ENCODE measurements around the gene CACNA1C.

Gene CACNA1C

GRCh38 chr12:2535583-2536204, 482.9 kb downstream of the CACNA1C start:
- FAIRE-seq: no peak

GRCh38 chr12:2536724-2537123, 483.9 kb downstream of the CACNA1C start:
- no peak for FAIRE-seq

- no peak for FAIRE-seq
These were observed 485.2 kb downstream of the CACNA1C start for GRCh38 chr12:2537868-2538541.

GRCh38 chr12:2539938-2540337, 487.2 kb downstream of the CACNA1C start:
- FAIRE-seq: no peak

GRCh38 chr12:2540535-2540941, 487.8 kb downstream of the CACNA1C start:
- FAIRE-seq: no peak

GRCh38 chr12:2541631-2542204, 488.9 kb downstream of the CACNA1C start:
- no peak for FAIRE-seq

GRCh38 chr12:2543801-2544200, 491.0 kb downstream of the CACNA1C start:
- no peak for FAIRE-seq

- FAIRE-seq: no peak
These were observed 491.4 kb downstream of the CACNA1C start for GRCh38 chr12:2544230-2544629.

GRCh38 chr12:2547273-2548044, 494.7 kb downstream of the CACNA1C start:
- no peak for FAIRE-seq

GRCh38 chr12:2548081-2548480, 495.3 kb downstream of the CACNA1C start:
- FAIRE-seq: no peak

- no peak for FAIRE-seq
These were observed 498.0 kb downstream of the CACNA1C start for GRCh38 chr12:2550561-2551411.

GRCh38 chr12:2551412-2551900, 498.7 kb downstream of the CACNA1C start:
- FAIRE-seq: no peak

- no peak for FAIRE-seq
These were observed 499.4 kb downstream of the CACNA1C start for GRCh38 chr12:2552000-2552756.

GRCh38 chr12:2553388-2554126, 500.8 kb downstream of the CACNA1C start:
- FAIRE-seq: no peak

- FAIRE-seq: no peak
These were observed 502.8 kb downstream of the CACNA1C start for GRCh38 chr12:2555487-2556082.

GRCh38 chr12:2557597-2557996, 504.8 kb downstream of the CACNA1C start:
- no peak for FAIRE-seq

GRCh38 chr12:2559931-2560330, 507.1 kb downstream of the CACNA1C start:
- no peak for FAIRE-seq

- no peak for FAIRE-seq
These were observed 507.6 kb downstream of the CACNA1C start for GRCh38 chr12:2560356-2560755.

- no peak for FAIRE-seq
These were observed 508.6 kb downstream of the CACNA1C start for GRCh38 chr12:2561367-2561766.

- no peak for FAIRE-seq
These were observed 509.6 kb downstream of the CACNA1C start for GRCh38 chr12:2562400-2562799.
